ENCODE measurements around the gene QDPR. TPM values are rescaled to one million over a fixed set of nuclear protein-coding genes. Genes with fewer than 3 reads are reported as not detected.

The QDPR gene
- total and polyA plus RNA-seq, 8 donors, result 0.45 to 90.4 (median 19.9) TPM

GRCh38 chr4:17528551-17529165 lies 16.8 kb upstream of the QDPR start:
- H3K9me3 ChIP-seq, result no peaks in the 10 kb centered on the region
- peaks cover 0 to 12% (median 0%) of the 10 kb centered on the region in 3 donors for H3K27me3 ChIP-seq
- intact Hi-C loops (cut with DNase I; ENCODE audit: low total_unique reads), result no loop called here
- no peak for DNase-seq
- 85 to 90% (median 87%) methylated on average over 10 of the region's 10 CpGs for WGBS, 5 donors
- TF ChIP-seq CTCF (IDR thresholded peaks at IDR 0.05), result no peak
- no peak for TF ChIP-seq POLR2AphosphoS5 (IDR thresholded peaks at IDR 0.05)
- TF ChIP-seq POLR2A (IDR thresholded peaks at IDR 0.05), result no peak
- TF ChIP-seq EP300 (IDR thresholded peaks at IDR 0.05), result no peak
- no peak overlapping the region for H3K4me3 ChIP-seq
- H3K27ac ChIP-seq, result no peak overlapping the region
- no peaks in the 10 kb centered on the region for H3K4me1 ChIP-seq
- H3K36me3 ChIP-seq, result no peaks in the 10 kb centered on the region

GRCh38 chr4:17526695-17527477 lies 15.0 kb upstream of the QDPR start:
- peaks cover 0 to 12% (median 0%) of the 10 kb centered on the region in 3 donors for H3K27me3 ChIP-seq
- intact Hi-C loops (cut with DNase I; ENCODE audit: low total_unique reads), result no loop called here
- DNase-seq, result no peak
- no peak overlapping the region for H3K4me3 ChIP-seq
- no peaks in the 10 kb centered on the region for H3K4me1 ChIP-seq
- no peak overlapping the region for H3K27ac ChIP-seq
- no peak for TF ChIP-seq POLR2A (IDR thresholded peaks at IDR 0.05)
- no peak for TF ChIP-seq EP300 (IDR thresholded peaks at IDR 0.05)
- TF ChIP-seq POLR2AphosphoS5 (IDR thresholded peaks at IDR 0.05), result no peak
- TF ChIP-seq CTCF (IDR thresholded peaks at IDR 0.05), result no peak
- H3K36me3 ChIP-seq, result no peaks in the 10 kb centered on the region
- no peaks in the 10 kb centered on the region for H3K9me3 ChIP-seq
- WGBS, 5 donors, result 84 to 86% (median 86%) methylated on average over 27 of the region's 27 CpGs

GRCh38 chr4:17523662-17524061 lies 11.8 kb upstream of the QDPR start:
- Histone ChIP-seq H3K4me3 (no peak overlapping the region), H3K36me3 (no peaks in the 10 kb centered on the region), H3K9me3 (no peaks in the 10 kb centered on the region), H3K4me1 (no peaks in the 10 kb centered on the region), H3K27ac (no peak overlapping the region), H3K27me3 (peaks cover 0 to 12% (median 0%) of the 10 kb centered on the region in 3 donors)
- WGBS, 5 donors, result 3 to 40% (median 33%) methylated on average over 2 of the region's 2 CpGs
- no peak for TF ChIP-seq POLR2A (IDR thresholded peaks at IDR 0.05)
- no peak for TF ChIP-seq CTCF (IDR thresholded peaks at IDR 0.05)
- TF ChIP-seq POLR2AphosphoS5 (IDR thresholded peaks at IDR 0.05), result no peak
- TF ChIP-seq EP300 (IDR thresholded peaks at IDR 0.05), result no peak
- intact Hi-C loops (cut with DNase I; ENCODE audit: low total_unique reads), result no loop called here
- no peak for DNase-seq

- TF ChIP-seq POLR2AphosphoS5 (IDR thresholded peaks at IDR 0.05) (no peak), CTCF (IDR thresholded peaks at IDR 0.05) (no peak), POLR2A (IDR thresholded peaks at IDR 0.05) (no peak), EP300 (IDR thresholded peaks at IDR 0.05) (no peak)
- Histone ChIP-seq H3K27ac (no peak overlapping the region), H3K4me1 (no peaks in the 10 kb centered on the region), H3K27me3 (no peaks in the 10 kb centered on the region), H3K36me3 (no peaks in the 10 kb centered on the region), H3K4me3 (no peak overlapping the region), H3K9me3 (no peaks in the 10 kb centered on the region)
- 86 to 96% (median 91%) methylated on average over 5 of the region's 5 CpGs for WGBS, 5 donors
- DNase-seq, result no peak
- intact Hi-C loops (cut with DNase I; ENCODE audit: low total_unique reads), result no loop called here
Measured at GRCh38 chr4:17521595-17521994, 9.7 kb upstream of the QDPR start.

Measured in stomach (tissue), 9 donors.